MM.1S (cell line): ENCODE measurements around the gene ARHGAP33.

Experiments
- DNase-seq: peaks from one replicate; pipeline ENCODE4 v3.0.0-alpha.2; 2015
- H2AFZ ChIP-seq: fragments of 300-600 bp; sonication (generic); 2 replicates; pipeline ENCODE4 v1.6.0; 2016; ENCODE audit warnings: antibody characterized with exemption, low read length
- H3F3A ChIP-seq: fragments of 300-600 bp; sonication (generic); 2 replicates; pipeline ENCODE4 v1.6.1; 2016; ENCODE audit warnings: mild to moderate bottlenecking, antibody characterized with exemption, low read length, moderate library complexity, mixed read lengths; ENCODE audit not compliant: insufficient read depth
- H3K27ac ChIP-seq: fragments of 300-600 bp; sonication (generic); 2 replicates; pipeline ENCODE4 v1.5.1; 2016; ENCODE audit warnings: mild to moderate bottlenecking, low read length
- H3K27me3 ChIP-seq: fragments of 300-600 bp; sonication (generic); replicated peaks from 2 replicates; pipeline ENCODE4 v1.6.0; 2016; ENCODE audit warnings: low read length; ENCODE audit not compliant: insufficient read depth
- H3K36me3 ChIP-seq: fragments of 300-600 bp; sonication (generic); replicated peaks from 2 replicates; pipeline ENCODE4 v1.6.1; 2016; ENCODE audit warnings: mild to moderate bottlenecking, low read length, mixed read lengths; ENCODE audit not compliant: insufficient read depth
- H3K4me1 ChIP-seq: fragments of 300-600 bp; sonication (generic); 2 replicates; pipeline ENCODE4 v1.6.1; 2016; ENCODE audit warnings: low read length, mixed read lengths
- H3K4me2 ChIP-seq: fragments of 300-600 bp; sonication (generic); 2 replicates; pipeline ENCODE4 v1.6.0; 2016; ENCODE audit warnings: low read depth, low read length
- H3K4me3 ChIP-seq: fragments of 300-600 bp; sonication (generic); 2 replicates; pipeline ENCODE4 v1.5.1; 2016; ENCODE audit warnings: low read length, mixed read lengths
- H3K79me2 ChIP-seq: fragments of 300-600 bp; sonication (generic); 2 replicates; pipeline ENCODE4 v1.6.1; 2016; ENCODE audit warnings: mixed run types, low read length, mixed read lengths
- H3K9ac ChIP-seq: fragments of 300-600 bp; sonication (generic); 2 replicates; pipeline ENCODE4 v1.6.1; 2016; ENCODE audit warnings: low read length, mixed read lengths
- H3K9me2 ChIP-seq: fragments of 300-600 bp; sonication (generic); replicated peaks from 2 replicates; pipeline ENCODE4 v1.6.1; 2016; ENCODE audit warnings: mild to moderate bottlenecking, low read length, mixed read lengths; ENCODE audit not compliant: insufficient read depth
- H3K9me3 ChIP-seq: fragments of 300-600 bp; sonication (generic); replicated peaks from 2 replicates; pipeline ENCODE4 v1.6.1; 2016; ENCODE audit warnings: mild to moderate bottlenecking, low read length, mixed read lengths; ENCODE audit not compliant: insufficient read depth
- H4K20me1 ChIP-seq: fragments of 300-600 bp; sonication (generic); 2 replicates; pipeline ENCODE4 v1.6.1; 2016; ENCODE audit warnings: mild to moderate bottlenecking, low read length, moderate library complexity, mixed read lengths; ENCODE audit not compliant: insufficient read depth
- CTCF ChIP-seq: fragments of 300-600 bp; sonication (generic); IDR thresholded peaks from 2 replicates; pipeline ENCODE4 v1.5.1; 2016; ENCODE audit warnings: antibody characterized with exemption, low read length, mixed read lengths
- EZH2 ChIP-seq: fragments of 300-600 bp; sonication (generic); optimal IDR thresholded peaks from 2 replicates; pipeline ENCODE3; 2017; ENCODE audit warnings: low read depth, mild to moderate bottlenecking, antibody characterized with exemption, low read length, mixed read lengths
- EZH2phosphoT487 ChIP-seq: fragments of 300-600 bp; sonication (generic); IDR thresholded peaks from 2 replicates; pipeline ENCODE4 v1.6.1; 2018; ENCODE audit warnings: antibody characterized with exemption, low read length

The ARHGAP33 gene

GRCh38 chr19:35788205-35788960 lies 13.0 kb downstream of the ARHGAP33 start:
- Histone ChIP-seq H3K27ac (no peak overlapping the region), H3K4me3 (no peak overlapping the region), H2AFZ (no peak overlapping the region), H3K36me3 (no peaks in the 10 kb centered on the region), H3K9ac (no peak overlapping the region), H4K20me1 (no peaks in the 10 kb centered on the region), H3K9me3 (no peaks in the 10 kb centered on the region), H3K4me2 (no peak overlapping the region), H3K79me2 (no peaks in the 10 kb centered on the region), H3K9me2 (no peaks in the 10 kb centered on the region), H3F3A (no peaks in the 10 kb centered on the region), H3K27me3 (peaks cover 15% of the 10 kb centered on the region), H3K4me1 (no peaks in the 10 kb centered on the region)
- TF ChIP-seq CTCF, result no peak
- TF ChIP-seq EZH2phosphoT487, result no peak
- TF ChIP-seq EZH2, result no peak
- no peak for DNase-seq

- H3K79me2 ChIP-seq, result no peaks in the 10 kb centered on the region
- no peaks in the 10 kb centered on the region for H3K4me1 ChIP-seq
- H4K20me1 ChIP-seq, result no peaks in the 10 kb centered on the region
- no peak for DNase-seq
- H3K36me3 ChIP-seq, result no peaks in the 10 kb centered on the region
- H2AFZ ChIP-seq, result no peak overlapping the region
- no peak overlapping the region for H3K9ac ChIP-seq
- TF ChIP-seq EZH2 (no peak), CTCF (no peak), EZH2phosphoT487 (no peak)
- H3K27me3 ChIP-seq, result peaks cover 20% of the 10 kb centered on the region
- H3K27ac ChIP-seq, result no peak overlapping the region
- H3K9me2 ChIP-seq, result no peaks in the 10 kb centered on the region
- H3K4me2 ChIP-seq, result no peak overlapping the region
- H3F3A ChIP-seq, result no peaks in the 10 kb centered on the region
- H3K4me3 ChIP-seq, result no peak overlapping the region
- H3K9me3 ChIP-seq, result no peaks in the 10 kb centered on the region
Observed at GRCh38 chr19:35789195-35789977, 14.0 kb downstream of the ARHGAP33 start.

GRCh38 chr19:35789978-35790944 lies 14.9 kb downstream of the ARHGAP33 start:
- H3K9me3 ChIP-seq, result no peaks in the 10 kb centered on the region
- no peak overlapping the region for H3K9ac ChIP-seq
- H3F3A ChIP-seq, result no peaks in the 10 kb centered on the region
- DNase-seq, result no peak
- H3K27ac ChIP-seq, result no peak overlapping the region
- TF ChIP-seq EZH2phosphoT487, result no peak
- peaks cover 23% of the 10 kb centered on the region for H3K27me3 ChIP-seq
- no peaks in the 10 kb centered on the region for H3K79me2 ChIP-seq
- H4K20me1 ChIP-seq, result no peaks in the 10 kb centered on the region
- H3K9me2 ChIP-seq, result no peaks in the 10 kb centered on the region
- H3K4me2 ChIP-seq, result no peak overlapping the region
- H3K36me3 ChIP-seq, result no peaks in the 10 kb centered on the region
- H2AFZ ChIP-seq, result no peak overlapping the region
- H3K4me1 ChIP-seq, result no peaks in the 10 kb centered on the region
- H3K4me3 ChIP-seq, result no peak overlapping the region
